Adrenal gland (tissue), 12 donors: ENCODE measurements around the gene E2F7. TPM values are rescaled to one million over a fixed set of nuclear protein-coding genes. Genes with fewer than 3 reads are reported as not detected.
"Not testable (repeated sequence)": the region's sequence is repeated elsewhere in the genome, so short reads cannot be mapped to it uniquely, and the experiment has no call there.

Experiments used
- DNase-seq, 7 donors: peaks; one replicate each; pipeline ENCODE4 v3.0.0-alpha.2; 2019 to 2020
- H3K27ac ChIP-seq, 5 donors: fragments of 200-600 bp; sonication (generic) in 4 of 5; 1 replicate in 3 of 5; 2 replicates in 2 of 5; pipeline versions ENCODE4 v1.5.1 to v1.8.0; 2016 to 2020; ENCODE audit warnings: mild to moderate bottlenecking in 1 of 5
- H3K27me3 ChIP-seq: fragments of 200-600 bp; 2 replicates; pipeline ENCODE4 v1.8.0; 2021
- H3K36me3 ChIP-seq, 2 donors: fragments of 200-600 bp; replicated peaks in 1 of 2; 1 replicate in 1 of 2; 2 replicates in 1 of 2; pipeline versions ENCODE4 v1.5.1 to v1.8.0; 2018 to 2022
- H3K4me1 ChIP-seq, 2 donors: fragments of 200-600 bp; replicated peaks in 1 of 2; 1 replicate in 1 of 2; 2 replicates in 1 of 2; pipeline versions ENCODE4 v1.5.1 to v1.8.0; 2018 to 2021
- H3K4me3 ChIP-seq, 4 donors: fragments of 200-600 bp; sonication (generic) in 3 of 4; one replicate each; pipeline ENCODE4 v1.5.1; 2016 to 2018
- H3K9me3 ChIP-seq, 3 donors: fragments of 200-600 bp; sonication (generic) in 1 of 3; replicated peaks in 1 of 3; 1 replicate in 2 of 3; 2 replicates in 1 of 3; pipeline versions ENCODE4 v1.5.1 to v1.8.0; 2016 to 2021
- POLR2A ChIP-seq, 2 donors: fragments of 450-650 bp; IDR thresholded peaks; one replicate each; pipeline ENCODE4 v1.6.1; 2017; ENCODE audit warnings: antibody characterized with exemption in 2 of 2, mild to moderate bottlenecking in 2 of 2, moderate library complexity in 1 of 2
- WGBS, 4 donors: extraction: QIAGEN DNeasy Blood & Tissue Kit in 2 of 4; methylation state at CpG; one replicate each; pipeline versions ENCODE4 v1.1.5 to v1.1.7; 2013 to 2017; 5-methylcytosine and 5-hydroxymethylcytosine counted together
- intact Hi-C, 2 donors: fragments of 100-400 bp; cut with DNase I; formaldehyde crosslinking; loops; one replicate each; pipeline versions ENCODE4 v1.14.1 to v1.15.0; 2022 to 2023
- polyA plus RNA-seq, 3 donors: library from polyadenylated mRNA; stranded (reverse); fragments of 200-250 nt in 2 of 3; fragments of 350-450 nt in 1 of 3; fragmentation: Illumina TruSeq in 1 of 3; extraction: RNeasy Lipid Tissue Mini Kit (QIAGEN cat#74804) in 1 of 3; gene quantifications; one replicate each; pipeline ENCODE4 v1.2.3, GENCODE V29; 2013 to 2014
- total RNA-seq, 9 donors: library from RNA; depleted of rRNA in 4 of 9; stranded (reverse); fragments of >200 nt in 4 of 9; fragments of 120-200 nt in 1 of 9; fragmentation: NEBNext Ultra II Directional in 1 of 9; extraction: Animal tissue kit (Norgen Biotek cat#: 25700) in 1 of 9; gene quantifications; one replicate each; pipeline versions ENCODE4 v1.1.0 to v1.2.4, GENCODE V29; 2013 to 2023
- TF ChIP-seq, protein P1 (sequence below), 6 experiments: fragments of 450-650 bp in 4 of 6; fragments of 200-600 bp in 2 of 6; sonication (generic) in 1 of 6; IDR thresholded peaks; 1 replicate in 5 of 6; 2 replicates in 1 of 6; pipeline versions ENCODE4 v1.5.1 to v1.8.0; 2016 to 2021; ENCODE audit warnings: antibody characterized with exemption in 6 of 6, mild to moderate bottlenecking in 2 of 6, moderate library complexity in 1 of 6
- donor health status: healthy with polysubstance abuse.
- donor health status: Bipolar disorder and iron deficiency.
- donor health status: DM: yes; HTN: yes; CAD: no.
- donor health status: DM: no; HTN: no; CAD: no.
- donor health status: DM: no; HTN: no; CAD: no.
- donor health status: DM: yes; HTN: yes; CAD: no.

Gene E2F7
- total and polyA plus RNA-seq, 12 donors, result 0.07 to 2.7 (median 0.29) TPM; not detected in 3

DNA sequence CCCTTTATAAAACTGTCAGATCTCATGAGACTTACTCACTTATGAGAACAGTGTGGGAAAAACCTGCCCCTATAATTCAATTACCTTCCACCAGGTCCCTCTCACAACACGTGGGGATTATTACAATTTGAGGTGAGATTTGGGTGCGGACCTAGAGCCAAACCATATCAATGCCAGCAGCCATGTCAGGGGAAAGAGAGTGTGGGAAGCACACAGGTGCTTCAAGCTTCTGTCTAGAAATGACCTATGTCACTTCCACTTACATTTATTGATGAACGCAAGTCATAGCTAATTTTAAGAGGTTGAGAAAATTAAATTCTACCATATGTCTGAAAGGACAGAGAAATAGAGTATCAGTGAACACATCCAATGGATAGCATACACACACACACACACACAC is 32.5 kb upstream of the E2F7 start:
- no peaks in the 10 kb centered on the region for H3K27me3 ChIP-seq
- no peaks in the 10 kb centered on the region for H3K36me3 ChIP-seq
- H3K27ac ChIP-seq, result no peak overlapping the region
- no peaks in the 10 kb centered on the region for H3K9me3 ChIP-seq
- no peaks in the 10 kb centered on the region for H3K4me1 ChIP-seq
- TF ChIP-seq, protein P1, sequence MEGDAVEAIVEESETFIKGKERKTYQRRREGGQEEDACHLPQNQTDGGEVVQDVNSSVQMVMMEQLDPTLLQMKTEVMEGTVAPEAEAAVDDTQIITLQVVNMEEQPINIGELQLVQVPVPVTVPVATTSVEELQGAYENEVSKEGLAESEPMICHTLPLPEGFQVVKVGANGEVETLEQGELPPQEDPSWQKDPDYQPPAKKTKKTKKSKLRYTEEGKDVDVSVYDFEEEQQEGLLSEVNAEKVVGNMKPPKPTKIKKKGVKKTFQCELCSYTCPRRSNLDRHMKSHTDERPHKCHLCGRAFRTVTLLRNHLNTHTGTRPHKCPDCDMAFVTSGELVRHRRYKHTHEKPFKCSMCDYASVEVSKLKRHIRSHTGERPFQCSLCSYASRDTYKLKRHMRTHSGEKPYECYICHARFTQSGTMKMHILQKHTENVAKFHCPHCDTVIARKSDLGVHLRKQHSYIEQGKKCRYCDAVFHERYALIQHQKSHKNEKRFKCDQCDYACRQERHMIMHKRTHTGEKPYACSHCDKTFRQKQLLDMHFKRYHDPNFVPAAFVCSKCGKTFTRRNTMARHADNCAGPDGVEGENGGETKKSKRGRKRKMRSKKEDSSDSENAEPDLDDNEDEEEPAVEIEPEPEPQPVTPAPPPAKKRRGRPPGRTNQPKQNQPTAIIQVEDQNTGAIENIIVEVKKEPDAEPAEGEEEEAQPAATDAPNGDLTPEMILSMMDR (IDR thresholded peaks at IDR 0.05), result no peak
- no peak for TF ChIP-seq POLR2A (IDR thresholded peaks at IDR 0.05)
- intact Hi-C loops, result no loop called here
- DNase-seq, result no peak
- WGBS, 4 donors, result 85 to 87% (median 86%) methylated on average over 3 of the region's 3 CpGs
- H3K4me3 ChIP-seq, result no peak overlapping the region

DNA sequence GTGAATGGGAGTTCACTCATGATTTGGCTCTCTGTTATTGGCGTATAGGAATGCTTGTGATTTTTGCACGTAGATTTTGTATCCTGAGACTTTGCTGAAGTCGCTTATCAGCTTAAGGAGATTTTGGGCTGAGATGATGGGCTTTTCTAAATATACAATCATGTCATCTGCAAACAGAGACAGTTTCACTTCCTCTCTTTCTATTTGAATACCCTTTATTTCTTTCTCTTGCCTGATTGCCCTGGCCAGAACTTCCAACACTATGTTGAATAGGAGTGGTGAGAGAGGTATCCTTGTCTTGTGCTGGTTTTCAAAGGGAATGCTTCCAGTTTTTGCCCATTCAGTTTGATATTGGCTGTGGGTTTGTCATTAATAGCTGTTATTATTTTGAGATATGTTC is 26.9 kb upstream of the E2F7 start:
- H3K9me3 ChIP-seq, H3K36me3 ChIP-seq, H3K4me3 ChIP-seq, H3K4me1 ChIP-seq, intact Hi-C loops, DNase-seq, H3K27me3 ChIP-seq, H3K27ac ChIP-seq: not testable (repeated sequence)
- 60 to 75% (median 64%) methylated on average over 3 of the region's 3 CpGs for WGBS, 4 donors

DNA sequence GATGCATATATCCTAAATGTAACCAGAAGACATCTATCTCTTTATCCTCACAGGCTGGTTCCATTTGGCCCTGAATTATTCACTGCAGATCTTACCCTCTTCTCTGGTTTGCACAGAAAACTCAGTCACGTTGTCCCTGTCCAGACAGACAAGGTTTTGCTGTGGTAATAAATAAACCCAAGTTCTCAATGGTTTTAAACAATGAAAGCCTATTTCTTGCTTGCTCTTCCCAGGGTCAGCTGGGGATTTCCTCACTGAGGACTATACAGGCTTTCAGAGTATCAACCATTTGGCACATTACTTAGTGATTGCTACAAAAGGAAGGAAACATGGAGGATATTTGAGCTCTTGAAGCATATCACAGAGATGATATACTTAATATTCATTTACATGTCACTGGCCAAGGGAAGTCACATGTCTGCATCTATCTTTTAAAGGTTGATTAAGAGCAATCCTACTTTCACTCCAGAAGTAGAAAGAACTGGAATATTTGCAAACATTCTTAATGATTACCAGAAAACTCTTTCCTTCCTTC is 24.4 kb upstream of the E2F7 start:
- WGBS, 4 donors, result 25 to 44% (median 34%) methylated on average over 1 of the region's 1 CpG
- no peaks in the 10 kb centered on the region for H3K9me3 ChIP-seq
- TF ChIP-seq, protein P1 (IDR thresholded peaks at IDR 0.05), result no peak
- TF ChIP-seq POLR2A (IDR thresholded peaks at IDR 0.05), result no peak

DNA sequence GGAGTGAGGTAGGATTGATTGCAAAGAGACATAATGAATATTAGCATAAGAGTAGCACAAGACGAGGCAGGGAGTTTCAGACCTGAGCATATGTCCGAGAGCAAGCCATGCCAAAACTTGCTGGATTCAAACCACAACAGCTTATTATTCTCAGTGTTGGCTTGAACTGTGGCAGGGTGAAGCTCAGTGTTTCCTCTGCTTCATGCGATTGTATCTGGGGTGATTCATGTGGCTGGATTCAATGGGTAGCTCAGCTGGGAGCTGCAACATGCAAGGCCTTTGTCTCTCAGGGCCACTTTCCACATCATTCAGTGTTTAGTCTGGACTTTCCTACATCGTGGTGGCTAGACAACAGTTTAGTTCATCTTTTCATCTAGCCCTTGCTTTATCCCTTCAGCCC is 22.1 kb upstream of the E2F7 start:
- WGBS, 4 donors, result 48 to 69% (median 66%) methylated on average over 4 of the region's 4 CpGs
- Histone ChIP-seq H3K9me3 (no peaks in the 10 kb centered on the region), H3K36me3 (no peaks in the 10 kb centered on the region), H3K4me3 (no peak overlapping the region), H3K27ac (no peak overlapping the region), H3K27me3 (no peaks in the 10 kb centered on the region), H3K4me1 (no peaks in the 10 kb centered on the region)
- TF ChIP-seq, protein P1 (IDR thresholded peaks at IDR 0.05), result no peak
- no peak for TF ChIP-seq POLR2A (IDR thresholded peaks at IDR 0.05)
- no peak for DNase-seq
- intact Hi-C loops, result no loop called here

More for the DNA sequence above, 24.4 kb upstream of the E2F7 start:
- intact Hi-C loops, result no loop called here
- H3K27ac ChIP-seq, result no peak overlapping the region
- H3K4me1 ChIP-seq, result no peaks in the 10 kb centered on the region
- H3K4me3 ChIP-seq, result no peak overlapping the region
- H3K36me3 ChIP-seq, result no peaks in the 10 kb centered on the region
- H3K27me3 ChIP-seq, result no peaks in the 10 kb centered on the region
- no peak for DNase-seq

DNA sequence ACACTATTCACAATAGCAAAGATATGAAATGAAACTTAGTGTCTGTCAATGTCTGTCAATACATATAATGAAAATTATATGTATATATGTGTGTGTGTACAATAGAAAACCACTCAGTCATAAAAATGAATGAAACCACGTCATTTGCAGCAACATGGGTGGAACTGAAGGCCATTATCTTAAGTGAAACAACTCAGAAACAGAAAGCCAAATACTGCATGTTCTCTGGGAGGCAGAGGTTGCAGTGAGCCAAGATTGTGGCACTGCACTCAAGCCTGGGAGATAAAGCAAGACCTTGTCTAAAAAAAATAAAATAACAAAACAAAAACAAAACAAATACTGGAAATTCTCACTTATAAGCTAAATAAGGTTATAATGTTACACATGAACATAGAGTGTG is 16.7 kb upstream of the E2F7 start:
- TF ChIP-seq, protein P1 (IDR thresholded peaks at IDR 0.05), result no peak
- TF ChIP-seq POLR2A (IDR thresholded peaks at IDR 0.05), result no peak
- Histone ChIP-seq H3K27me3 (no peaks in the 10 kb centered on the region), H3K9me3 (no peaks in the 10 kb centered on the region), H3K36me3 (no peaks in the 10 kb centered on the region), H3K27ac (no peak overlapping the region), H3K4me1 (no peaks in the 10 kb centered on the region), H3K4me3 (no peak overlapping the region)
- WGBS, 4 donors, result 26 to 56% (median 40%) methylated on average over 1 of the region's 1 CpG
- no peak for DNase-seq
- intact Hi-C loops, result no loop called here
